GM18526 (cell line): Measurements from ENCODE around the gene FOXO3.

Experiments
- POLR2A ChIP-seq: IDR thresholded peaks from 3 replicates; pipeline ENCODE4 v1.6.1; 2011; ENCODE audit not compliant: insufficient read length; ENCODE audit errors: extremely low read depth

Gene FOXO3

DNA sequence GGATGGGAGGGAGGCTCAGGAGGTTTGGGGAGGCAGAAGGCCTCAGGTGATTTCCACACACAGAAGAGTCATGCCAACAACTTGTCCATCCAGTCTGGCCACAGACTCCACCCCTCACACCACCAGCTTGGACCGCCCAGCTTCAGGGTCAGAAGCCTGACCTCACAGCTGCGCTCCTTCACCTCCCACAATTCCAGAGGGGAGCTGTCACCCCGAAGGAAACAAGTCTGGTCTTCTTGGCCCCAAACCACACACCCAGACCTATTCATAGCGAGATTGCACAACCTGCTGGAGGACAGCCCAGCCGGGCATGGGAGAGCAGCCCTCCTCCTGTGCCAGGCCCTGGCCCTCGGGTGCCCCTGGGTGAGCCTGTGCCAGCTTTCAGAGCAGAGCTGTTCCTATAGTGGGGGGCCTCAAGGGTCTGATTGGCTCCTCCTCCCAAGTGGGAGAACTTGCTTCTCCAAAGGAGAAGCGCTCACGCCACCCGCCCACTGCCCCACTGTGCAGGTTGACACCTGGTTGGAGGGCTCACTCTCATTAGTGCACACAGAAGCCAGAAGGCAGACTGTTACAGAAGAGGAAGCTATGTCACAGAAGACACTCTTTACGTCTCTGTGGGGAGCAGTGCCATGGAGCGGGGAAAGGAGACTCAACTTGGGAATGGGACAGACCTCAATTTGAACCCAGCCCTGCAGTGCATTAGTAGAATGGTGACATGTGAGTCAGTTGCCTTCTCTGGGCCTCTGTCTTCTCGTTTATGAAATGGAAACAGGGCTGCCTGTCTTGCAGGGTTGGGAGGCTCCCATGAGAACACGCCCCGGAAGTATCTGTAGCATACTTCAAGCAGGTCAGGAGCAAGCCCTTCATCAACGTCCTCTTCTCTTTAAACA, 128.8 kb downstream of the FOXO3 start:
- no peak for TF ChIP-seq POLR2A

DNA sequence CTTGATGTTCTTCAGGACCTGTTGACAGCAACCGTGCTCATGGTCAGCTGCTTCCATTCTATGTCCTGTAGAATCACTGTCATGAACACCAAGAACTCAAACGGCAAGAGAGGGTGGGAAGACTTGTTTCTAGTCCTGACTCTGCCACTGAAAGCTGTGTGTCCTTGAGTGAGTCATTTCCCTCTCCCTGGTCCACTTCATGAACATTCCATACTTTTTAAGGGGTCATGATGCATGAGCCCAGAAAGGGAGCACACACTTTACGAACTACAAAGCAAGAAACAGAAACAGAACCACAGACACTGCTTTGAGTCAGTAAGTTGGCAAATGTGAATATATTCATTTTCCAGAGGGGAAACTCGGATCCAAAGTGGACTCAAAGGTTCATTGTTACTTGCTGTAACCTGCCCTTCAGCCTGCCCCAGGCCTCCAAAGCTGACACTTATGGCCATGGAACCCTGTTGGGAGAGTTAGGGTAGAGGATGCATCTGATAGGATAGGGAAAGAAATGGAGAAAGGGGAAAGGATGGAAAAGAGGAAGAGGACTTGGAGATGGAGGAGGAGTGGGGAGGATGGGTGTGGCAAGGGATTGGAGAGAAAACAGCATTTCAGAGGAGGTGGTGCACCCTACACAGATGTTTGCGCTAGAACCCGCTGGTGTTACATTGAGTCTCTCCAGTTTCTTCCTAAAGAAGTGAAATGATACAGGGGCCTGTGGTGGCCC, 129.8 kb downstream of the FOXO3 start:
- TF ChIP-seq POLR2A, result no peak

DNA sequence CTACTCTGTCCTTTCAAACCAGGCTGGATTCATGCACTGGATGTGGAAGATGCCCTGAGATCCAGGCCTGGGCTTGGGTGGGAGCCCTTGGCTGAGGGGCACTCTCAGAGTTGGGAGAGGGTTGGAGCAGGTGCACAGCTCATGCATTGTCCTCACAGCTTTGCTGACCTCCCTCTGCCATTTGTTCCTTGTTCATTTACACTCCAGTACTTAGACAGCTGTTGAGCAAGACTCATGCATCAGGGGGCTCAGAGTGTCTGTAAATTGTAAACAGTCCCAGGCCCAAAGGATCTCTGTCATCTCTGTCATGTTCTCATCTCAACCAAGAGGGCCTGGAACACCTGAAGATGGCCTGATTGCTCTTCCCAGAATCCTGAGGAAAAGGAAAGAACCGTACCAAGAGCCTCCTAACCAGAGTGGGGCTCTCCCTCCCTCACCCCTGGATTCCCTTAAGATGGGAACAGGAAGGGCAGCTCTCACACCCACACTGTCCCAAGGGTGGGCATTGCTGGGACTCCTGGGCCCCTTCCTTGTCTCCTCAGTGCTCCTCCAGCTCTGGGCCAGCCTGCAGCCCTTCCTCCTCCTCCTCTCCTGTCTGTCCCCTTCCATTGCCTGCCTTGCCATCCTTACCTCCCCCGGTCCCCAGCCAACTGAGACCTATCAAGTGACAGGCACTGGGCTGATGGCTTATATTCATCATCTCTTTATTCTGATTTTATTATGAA, 132.9 kb downstream of the FOXO3 start:
- no peak for TF ChIP-seq POLR2A

DNA sequence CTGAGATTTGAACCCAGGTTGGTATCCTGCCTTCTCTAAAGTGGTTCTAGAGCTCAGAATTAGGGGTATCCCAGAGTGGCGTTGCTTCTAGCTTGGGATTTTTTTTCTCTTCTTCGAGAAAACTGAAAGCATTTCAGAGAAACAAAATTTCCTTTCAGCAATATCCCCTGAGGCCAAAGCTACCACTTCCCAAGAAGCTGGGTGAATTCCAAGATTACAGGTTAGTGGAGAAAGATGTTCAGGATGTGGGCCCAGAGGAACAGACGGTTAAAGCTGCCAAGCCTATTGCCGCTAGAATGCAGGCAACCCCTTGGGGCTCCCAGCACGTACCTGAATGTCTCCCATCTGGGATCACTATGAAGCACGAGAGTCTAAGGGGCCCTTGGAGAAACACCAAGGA, 134.1 kb downstream of the FOXO3 start:
- TF ChIP-seq POLR2A, result no peak

DNA sequence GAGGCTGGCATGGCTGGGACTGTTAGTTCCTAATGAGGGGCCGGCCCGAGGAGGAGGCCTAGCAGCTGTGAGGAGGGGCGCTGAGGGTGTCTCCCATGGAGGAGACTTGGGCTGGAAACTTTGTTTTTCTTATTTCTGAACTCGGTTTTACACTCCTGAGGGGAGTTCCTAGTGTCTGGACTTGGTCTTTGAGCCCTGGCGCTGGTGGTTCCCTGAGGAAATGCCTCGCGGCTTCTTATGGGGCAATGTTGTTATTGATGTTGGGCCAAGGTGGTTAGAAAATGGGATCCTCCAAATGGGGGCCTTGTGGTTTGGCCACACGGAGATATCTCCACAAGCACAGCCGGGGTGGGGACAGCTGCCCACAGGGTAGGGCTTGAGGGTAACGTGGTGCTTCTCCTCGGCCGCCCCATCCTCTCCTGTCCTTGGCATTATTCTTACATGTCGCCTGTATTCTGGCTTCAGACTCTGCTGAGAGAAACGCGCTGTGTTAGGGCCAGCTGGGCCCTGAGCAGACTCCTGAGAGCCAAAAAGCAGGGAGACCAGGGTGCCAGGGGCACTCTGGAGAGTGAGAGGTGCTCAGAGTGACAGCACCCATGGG, 136.9 kb downstream of the FOXO3 start:
- TF ChIP-seq POLR2A, result no peak

GRCh38 chr6:108698593-108699289, 138.0 kb downstream of the FOXO3 start:
- no peak for TF ChIP-seq POLR2A

GRCh38 chr6:108699290-108700041, 138.7 kb downstream of the FOXO3 start:
- TF ChIP-seq POLR2A, result no peak

DNA sequence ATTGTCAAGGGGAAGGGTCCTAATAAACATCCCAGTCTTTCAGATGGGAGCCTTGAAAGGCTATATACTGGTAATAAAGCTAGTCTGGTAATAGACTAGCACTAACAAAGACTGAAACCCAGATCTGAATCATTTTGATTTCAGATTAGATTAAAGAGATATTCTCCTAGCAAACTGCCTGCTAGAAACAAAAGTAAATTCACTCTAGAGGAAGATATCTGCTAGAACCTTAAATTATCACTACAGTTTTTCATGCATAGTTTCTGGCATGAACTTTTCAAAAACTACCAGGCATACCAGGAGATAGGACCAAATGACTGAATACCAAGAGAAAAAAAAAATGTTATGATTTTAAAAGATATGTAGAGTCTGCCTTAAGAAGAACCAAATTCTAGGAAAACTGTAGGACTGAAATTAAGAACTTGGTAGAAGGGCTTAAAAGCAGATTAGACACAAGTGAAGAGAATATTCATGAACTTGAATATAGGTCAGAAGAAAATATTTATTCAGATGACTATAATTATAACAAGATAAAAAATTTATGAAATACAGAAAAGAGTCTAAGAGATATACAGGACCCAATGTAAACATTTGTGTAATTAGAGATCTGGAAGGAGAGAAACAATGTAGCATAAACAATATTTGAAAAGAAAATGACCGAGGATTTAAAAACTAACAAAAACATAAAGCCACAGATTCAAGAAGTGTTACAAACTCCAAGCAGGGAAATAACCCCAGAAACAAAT, 141.6 kb downstream of the FOXO3 start:
- no peak for TF ChIP-seq POLR2A

DNA sequence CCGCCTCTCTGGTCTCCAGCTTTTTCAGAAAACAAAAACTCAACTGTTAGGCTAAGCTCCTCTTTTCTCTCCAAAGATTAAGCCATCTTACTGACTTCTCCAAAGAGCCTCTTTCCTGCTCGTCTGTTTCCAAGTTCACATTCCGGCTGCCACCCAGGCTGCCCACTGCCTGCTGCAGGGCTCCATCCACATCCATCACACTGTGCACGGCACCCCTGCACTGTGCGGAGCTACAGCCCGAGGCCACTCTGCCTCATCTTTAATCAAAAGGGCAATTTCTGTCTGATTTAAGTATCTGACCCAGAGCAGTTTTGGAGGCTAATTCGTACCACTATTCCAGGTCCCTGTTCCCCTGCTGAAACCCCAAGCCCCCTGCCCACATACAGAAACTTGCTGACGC, 145.9 kb downstream of the FOXO3 start:
- TF ChIP-seq POLR2A, result no peak

DNA sequence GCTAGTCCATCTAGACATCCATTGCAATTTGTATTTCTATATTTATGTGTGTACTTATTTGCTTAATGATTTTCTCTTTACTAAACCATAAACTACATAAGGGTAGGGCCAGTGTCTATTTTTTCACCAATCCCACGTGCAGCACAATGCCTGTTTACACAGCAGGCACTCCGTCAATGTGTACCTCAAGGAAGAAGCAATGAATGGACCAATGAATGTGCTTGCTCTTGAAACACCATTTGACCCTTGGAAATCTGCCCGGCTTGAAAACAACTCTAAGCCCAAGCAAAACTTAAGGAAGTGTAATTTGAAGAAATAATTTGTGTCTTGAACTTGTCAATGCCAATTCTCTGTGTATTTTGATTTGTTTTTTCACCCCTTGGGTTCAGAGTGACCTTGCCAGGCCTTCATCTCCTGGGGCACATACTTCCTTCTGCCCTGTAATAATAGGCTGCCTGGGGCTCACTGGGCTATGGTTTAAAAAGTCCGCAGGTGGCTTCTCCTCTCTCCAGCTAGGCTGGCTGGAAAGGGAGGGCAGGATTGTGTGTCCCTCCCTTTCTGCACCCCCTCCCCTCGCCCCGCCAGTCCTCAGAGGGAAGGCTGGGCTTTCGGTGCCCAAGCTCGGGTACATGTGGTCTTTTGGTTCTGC, 146.7 kb downstream of the FOXO3 start:
- TF ChIP-seq POLR2A, result no peak

DNA sequence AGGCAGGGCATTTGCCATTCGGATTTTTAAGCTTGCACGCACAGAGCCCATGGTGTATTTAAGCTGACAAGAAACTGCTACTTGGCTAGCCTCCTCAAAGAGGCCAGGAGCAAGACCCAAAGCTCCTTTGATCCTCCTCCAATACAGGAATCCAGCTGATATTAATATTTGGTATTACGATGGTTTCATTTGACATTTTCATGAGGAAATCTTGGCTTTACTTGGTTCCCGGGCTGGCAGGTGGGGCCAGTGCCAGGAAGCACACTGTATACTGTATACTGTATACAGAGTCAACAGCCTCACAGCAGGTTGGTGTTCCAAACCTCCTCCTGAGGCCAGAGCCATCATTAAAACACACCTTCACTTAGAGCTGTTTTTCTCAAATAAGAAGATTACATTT, 149.3 kb downstream of the FOXO3 start:
- TF ChIP-seq POLR2A, result no peak

- TF ChIP-seq POLR2A, result no peak
These were observed 149.8 kb downstream of the FOXO3 start for GRCh38 chr6:108710551-108710950.

- TF ChIP-seq POLR2A, result no peak
These were observed 150.4 kb downstream of the FOXO3 start for GRCh38 chr6:108711071-108711470.
